GM19468 (cell line): ENCODE results near the gene PPP1R26.
"Not testable (repeated sequence)": the region's sequence is repeated elsewhere in the genome, so short reads cannot be mapped to it uniquely, and the experiment has no call there.

Experiments used
- ATAC-seq: cut with Tn5 transposase; IDR thresholded peaks from one replicate; pipeline ENCODE4 v1.9.1; 2021; ENCODE audit warnings: mild to moderate bottlenecking, moderate library complexity, moderate number of reproducible peaks; ENCODE audit not compliant: unreplicated experiment; ENCODE audit errors: extremely low read depth

PPP1R26 gene, protein sequence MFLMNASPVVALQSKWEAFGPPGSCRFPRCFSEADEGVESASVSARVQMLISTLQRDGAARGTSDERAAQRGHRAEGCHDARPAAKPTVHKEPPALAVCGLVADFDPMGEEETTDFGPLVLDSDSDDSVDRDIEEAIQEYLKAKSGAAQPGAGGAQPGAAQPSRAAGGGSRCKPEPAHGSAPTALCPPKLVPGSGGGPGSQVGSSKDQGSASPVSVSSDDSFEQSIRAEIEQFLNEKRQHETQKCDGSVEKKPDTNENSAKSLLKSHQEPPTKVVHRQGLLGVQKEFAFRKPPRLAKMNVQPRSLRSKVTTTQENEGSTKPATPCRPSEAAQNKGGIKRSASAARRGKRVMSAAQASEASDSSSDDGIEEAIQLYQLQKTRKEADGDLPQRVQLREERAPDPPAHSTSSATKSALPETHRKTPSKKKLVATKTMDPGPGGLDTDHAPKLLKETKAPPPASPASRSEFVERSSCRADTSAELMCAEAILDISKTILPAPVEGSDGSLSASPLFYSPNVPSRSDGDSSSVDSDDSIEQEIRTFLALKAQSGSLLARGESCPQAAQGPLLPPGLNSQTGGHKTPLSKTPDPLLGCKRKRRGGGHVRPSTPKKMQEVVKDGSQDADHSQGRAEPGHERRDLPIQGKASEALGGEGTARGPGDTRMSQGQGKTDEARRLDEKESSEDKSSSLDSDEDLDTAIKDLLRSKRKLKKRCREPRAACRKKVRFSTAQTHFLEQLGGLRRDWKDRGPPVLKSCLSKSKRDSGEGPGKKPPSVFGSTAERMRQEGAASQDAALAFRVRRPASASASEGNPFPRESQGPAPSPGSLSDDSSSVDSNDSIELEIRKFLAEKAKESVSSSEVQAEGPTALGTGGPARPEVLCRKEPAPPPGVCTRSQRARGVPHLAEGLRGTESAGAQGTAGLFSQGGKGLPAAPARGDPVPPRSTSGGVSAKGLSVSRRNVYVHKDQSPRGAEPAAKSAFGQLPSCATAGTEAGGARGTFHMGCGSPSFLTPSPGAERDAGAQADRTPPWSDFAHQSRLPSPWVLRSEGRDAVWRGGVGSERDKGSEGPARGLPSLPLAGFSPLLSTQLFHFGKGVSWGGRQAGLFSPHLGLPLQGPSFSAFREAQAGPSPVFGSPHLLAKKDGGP (N-terminal part only)

DNA sequence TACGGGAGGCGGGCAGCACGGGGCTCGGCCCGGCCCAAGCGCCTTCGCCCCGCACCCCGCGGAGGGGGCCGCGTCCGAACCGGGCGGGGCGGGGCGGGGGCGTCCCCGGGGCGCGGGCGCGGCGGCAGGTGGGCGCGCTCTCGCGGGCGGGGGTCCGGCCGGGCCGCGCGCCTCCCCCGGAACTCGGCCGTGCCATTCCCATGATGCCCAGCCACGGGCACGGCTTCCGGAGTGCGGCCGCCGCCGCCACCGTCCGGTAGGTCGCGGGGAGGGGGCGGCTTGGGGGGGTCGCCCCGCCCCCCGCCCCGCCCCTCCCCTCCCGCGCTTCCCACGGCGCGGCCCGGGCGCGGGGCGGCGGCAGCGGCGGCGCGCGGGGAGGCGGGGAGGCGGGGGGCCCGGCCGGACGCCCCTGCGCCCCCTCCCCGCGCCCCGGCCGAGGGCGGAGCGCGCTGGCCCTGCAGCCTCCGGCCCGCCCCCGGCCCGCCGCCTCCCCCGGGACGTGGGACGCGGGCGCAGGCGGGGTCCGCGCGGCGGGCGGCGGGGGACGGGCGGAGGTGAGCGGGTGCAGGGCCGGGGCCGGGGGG is at the start of gene PPP1R26:
PPP1R26 (plus strand) TSS at position 314 of the 584 bp plus-strand sequence. CDS start 4,729 bp downstream, outside the sequence.
- ATAC-seq: no peak

DNA sequence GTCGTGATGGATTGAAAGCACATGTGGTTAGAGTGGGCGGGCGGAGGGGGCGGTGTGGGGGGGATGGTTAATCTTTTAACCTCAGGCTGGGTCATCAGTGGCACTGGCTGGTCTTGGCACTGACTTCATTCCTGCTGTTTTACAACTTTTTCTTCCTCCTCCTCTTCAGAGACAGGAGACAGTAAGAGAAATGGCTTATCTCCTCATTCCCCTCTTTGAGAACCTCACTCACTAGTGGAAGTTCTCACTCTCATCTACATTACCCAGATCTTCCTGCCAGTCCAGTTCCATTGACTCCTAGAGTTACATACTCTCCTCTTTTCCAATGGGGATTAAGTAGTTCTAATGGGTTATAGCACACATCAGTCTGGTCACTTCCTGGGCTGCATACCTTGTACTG is 42.3 kb upstream of the PPP1R26 start:
- no peak for ATAC-seq

DNA sequence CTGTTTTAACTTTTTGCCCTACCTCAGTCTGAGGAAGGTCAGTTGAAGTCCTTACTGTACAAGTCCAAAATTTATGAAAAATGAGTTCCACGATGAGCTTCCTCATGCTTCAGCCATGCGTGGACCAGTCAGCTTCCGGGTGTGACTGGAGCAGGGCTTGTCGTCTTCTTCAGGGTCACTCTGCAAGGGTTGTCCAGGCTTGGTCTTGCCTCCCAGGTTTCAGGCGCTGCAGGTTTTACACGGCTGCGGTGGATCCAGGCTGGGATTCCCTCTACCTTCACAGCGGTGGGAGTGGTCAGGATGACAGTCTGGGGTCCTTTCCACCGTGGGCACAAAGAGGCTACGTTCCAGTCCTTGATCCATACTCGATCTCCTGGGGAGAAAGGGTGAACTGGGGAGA is 41.9 kb upstream of the PPP1R26 start:
- ATAC-seq: not testable (repeated sequence)

DNA sequence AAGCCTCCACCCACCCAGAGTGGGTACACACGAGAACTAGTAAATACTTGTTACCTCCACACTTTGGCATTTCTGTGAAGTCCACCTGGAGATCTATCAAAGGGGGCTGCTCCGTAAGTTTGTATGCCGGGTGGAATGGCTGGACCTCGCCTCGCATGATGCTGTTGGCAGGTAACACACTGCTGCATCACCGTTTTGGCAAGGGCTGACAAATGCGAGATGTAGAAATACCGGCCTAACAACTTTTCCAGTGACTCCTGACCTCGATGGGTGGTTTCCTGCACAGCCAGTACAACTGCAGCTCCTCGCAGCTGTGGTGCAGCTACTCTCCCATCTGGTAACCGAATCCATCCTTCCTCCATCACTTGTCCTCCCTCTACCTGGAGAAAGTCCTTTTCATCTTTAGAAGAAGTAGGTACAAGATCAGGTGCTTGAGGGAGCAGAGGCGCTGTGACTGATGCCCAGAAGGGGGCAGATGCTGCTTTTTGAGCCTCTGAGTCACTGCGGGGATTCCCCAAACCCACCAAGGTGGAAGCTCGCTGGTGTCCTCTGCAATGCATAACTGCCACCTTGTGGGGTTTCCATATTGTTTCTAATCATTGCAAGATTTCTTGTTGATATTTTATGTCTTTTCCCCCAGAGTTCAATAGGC is 40.9 kb upstream of the PPP1R26 start:
- ATAC-seq: not testable (repeated sequence)

DNA sequence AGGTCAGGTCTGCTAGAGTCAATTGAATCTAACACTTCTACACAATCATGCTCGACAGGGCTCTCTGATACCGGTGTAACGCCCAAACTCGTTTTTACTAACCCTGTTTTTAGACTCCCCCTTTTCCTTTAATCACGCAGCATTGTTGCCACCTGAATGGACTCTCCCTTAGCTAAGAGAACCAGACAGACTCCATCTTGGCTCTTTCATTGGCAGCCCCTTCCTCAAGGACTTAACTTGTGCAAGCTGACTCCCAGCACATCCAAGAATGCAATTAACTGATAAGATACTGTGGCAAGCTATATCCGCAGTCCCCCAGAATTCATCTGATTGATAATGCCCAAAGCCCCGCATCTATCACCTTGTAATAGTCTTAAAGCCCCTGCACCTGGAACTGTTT is 40.1 kb upstream of the PPP1R26 start:
- not testable (repeated sequence) for ATAC-seq

DNA sequence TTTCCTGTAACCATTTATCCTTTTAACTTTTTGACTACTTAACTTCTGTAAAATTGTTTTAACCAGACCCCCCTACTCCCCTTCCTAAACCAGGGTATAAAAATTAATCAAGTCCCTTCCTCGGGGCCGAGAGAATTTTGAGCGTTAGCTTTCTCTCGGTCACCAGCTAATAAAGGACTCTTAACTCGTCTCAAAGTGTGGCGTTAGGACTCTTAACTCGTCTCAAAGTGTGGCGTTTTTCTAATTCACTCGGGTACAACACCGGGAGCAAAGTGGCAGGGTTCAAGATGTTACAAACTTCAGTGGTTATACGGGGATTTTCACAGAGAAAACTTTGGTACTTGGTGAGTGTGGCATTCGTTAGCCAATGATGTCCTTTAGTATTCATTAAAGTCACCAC is 39.7 kb upstream of the PPP1R26 start:
- no peak for ATAC-seq

DNA sequence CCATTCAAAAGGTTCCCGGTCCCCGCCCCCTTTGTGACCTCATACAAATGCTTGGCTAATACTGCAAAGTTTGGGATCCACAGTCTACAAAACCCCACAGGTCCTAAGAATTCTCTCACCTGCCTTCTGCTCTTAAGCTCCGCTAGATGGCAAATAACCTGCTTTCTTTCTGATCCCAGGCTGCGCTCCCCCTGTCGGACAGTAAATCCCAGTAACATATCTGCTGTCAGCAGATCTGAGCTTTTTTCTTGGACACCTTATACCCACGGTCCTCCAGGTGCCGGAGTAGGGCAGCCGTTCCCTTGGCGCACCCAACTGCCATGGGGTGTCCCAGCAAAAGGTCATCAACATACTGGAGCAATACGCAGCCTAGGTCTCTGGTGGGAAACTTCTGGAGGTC is 39.0 kb upstream of the PPP1R26 start:
- no peak for ATAC-seq

DNA sequence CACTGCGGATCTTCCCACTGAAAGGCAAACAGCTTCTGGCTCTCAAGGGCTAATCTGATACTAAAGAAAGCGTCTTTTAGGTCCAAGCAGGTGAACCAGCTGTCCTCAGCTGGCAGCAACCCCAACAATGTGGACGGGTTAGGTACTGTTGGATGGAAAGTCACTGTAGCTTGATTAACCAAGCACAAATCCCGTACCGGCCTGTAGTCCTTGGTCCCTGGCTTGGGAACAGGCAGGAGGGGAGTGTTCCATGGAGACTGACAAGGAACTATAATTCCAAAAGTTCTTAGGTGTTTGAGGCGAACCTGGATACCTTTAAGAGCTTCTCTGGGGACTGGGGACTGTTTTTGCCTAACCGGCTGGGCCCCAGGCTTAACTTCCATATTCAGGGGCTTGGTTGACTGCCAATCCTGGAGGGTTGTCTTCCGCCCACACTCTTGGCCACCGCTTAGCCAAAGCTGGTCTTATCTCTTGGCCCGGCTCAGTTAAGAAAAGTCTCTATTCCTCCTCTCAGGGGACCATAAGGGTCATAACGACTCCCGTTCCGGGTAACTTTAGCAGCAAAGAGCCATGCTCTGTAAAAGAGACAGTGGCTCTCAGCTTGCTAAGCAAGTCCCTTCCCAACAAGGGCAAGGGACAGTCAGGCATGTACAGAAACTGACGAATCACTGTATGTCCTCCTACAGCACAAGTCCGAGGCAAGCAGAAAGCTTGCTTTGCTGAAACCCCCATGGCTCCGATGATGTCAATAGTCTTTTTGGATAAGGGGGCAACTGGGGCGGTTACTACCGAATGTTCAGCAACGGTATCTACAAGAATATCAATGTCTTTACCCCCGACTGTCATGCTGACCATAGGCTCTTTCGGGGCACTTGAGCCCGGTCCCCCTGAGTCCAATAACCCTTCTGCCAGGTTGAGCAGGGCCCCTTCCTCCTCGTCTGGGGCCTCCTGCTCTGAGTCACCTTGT is 38.2 kb upstream of the PPP1R26 start:
- not testable (repeated sequence) for ATAC-seq

DNA sequence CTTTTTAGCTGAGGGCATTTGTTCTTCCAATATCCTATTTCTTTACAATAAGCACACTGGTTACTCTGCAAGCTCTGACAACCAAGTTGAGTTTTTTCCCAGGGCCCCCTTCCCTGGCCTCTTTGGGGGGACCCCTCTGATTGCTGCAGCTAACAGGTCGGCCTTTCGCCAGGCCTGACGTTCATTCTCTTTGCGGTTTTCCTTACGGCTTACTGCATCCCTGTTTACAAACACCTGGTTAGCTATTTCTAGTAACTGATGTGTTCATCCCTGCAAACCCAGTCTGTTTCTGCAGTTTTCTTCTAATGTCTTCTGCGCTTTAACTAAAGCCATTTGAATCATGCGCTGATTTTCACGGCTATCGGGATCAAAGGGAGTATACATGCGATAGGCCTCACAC is 37.5 kb upstream of the PPP1R26 start:
- no peak for ATAC-seq

DNA sequence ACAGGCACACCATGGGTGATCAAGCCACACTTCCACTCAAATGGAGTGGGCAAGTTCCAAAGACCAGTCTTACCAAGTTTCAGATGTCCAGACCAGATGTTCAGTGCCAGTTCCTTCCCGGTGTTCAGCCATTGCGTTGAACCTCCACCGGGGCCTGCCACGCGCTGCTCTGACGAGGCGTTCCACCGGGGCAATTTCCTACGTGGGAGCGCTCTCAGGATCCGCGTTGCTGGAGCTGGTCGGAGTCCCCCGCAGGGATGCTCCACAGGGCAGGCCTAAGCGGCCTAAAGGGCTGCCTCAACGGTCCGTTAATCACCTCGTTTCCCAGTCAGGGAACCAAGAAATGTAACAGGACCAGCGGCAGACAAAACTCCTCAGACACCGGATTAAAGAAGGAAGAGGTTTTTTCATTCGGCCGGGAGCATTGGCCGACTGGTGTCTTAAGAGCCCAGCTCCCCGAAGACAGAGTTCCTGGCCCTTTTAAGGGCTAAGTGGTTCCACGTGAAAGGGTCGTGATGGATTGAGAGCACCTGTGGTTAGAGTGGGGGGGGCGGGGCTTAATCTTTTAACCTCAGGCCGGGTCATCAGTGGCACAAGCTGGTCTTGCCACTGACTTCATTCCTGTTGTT is 35.7 kb upstream of the PPP1R26 start:
- ATAC-seq: no peak

DNA sequence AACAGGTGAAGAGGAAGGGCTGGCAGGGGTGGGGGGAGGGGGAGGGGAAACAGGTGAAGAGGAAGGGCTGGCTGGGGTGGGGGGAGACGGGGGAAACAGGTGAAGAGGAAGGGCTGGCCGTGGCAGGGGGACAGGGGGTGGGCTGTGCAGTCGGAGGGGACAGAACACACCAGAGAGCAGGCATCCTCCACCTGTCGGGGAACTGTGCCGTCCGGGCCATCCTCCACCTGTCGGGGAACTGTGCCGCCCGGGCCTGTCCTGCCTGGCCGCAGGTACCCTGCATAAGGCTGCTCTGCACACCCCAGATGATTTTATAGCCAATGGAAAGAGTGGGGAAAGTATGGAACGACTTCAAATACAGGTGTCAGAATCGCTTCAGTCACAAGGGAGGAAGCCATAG is 32.5 kb upstream of the PPP1R26 start:
- ATAC-seq: no peak

DNA sequence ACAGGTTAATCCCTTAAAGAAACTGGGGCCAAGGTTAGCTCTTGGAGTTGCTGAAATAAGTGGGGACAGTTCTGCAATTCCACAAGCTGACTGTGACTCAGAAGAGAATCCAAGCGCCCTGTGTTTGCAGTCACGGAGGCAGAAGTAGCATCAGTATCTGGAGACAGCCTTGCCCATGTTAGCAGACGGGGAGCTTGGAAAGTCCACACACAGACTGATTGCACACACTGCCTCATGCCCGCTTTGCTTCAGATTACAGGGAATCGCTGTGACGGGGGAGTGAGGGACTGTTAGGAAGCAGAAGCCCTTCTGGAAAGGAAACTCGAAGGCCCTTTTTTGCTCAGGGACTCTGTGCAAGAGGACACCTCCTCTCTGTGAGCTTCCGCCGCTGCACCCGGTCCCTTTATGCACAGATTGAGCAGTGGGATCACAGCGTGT is 30.9 kb upstream of the PPP1R26 start:
- no peak for ATAC-seq

DNA sequence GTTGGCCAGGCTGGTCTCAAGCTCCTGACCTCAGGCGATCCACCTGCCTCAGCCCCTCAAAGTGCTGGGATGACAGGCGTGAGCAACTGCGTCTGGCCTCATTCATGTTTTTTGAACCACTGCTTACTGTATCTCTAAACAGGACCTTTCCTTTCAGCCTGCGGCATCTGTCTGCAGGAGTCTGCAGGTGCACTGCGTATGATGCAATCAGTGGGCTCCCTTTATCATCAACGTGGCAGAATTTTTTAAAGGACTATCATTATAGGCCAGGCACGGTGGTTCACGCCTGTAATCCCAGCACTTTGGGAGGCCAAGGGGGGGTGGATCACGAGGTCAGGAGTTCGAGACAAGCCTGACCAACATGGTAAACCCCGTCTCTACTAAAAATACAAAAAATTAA is 30.1 kb upstream of the PPP1R26 start:
- not testable (repeated sequence) for ATAC-seq

DNA sequence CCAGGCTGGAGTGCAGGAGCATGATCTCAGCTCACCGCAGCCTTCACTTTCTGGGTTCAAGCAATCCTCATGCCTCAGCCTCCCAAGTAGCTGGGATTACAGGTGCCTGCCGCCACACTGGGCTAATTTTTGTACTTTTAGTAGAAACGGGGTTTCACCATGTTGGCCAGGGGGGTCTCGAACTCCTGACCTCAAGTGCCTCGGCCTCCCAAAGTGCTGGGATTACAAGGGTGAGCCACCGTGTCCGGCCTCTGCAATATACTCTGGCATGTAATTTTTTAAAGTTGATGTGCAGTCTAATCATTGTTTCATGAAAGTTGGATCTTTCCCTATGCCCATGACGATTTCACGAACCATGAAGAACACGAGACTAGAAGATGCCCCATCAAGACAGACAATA is 28.6 kb upstream of the PPP1R26 start:
- no peak for ATAC-seq

DNA sequence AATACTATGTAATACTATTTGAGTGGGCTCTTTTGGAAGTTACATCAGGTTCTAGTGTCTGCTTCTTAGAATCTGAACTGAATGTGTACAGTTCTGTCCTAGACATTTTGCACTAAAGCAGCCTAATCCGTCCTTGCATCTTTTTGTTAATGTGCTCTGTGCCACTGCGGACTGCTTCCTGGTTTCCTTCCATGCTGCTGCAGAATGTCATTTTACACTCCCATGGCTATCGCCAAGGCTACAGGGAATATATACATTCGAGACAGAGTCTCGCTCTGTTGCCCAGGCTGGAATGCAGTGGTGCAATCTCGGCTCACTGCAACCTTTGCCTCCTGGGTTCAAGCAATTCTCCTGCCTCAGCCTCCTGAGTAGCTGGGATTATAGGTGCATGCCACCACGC is 27.7 kb upstream of the PPP1R26 start:
- ATAC-seq: not testable (repeated sequence)

DNA sequence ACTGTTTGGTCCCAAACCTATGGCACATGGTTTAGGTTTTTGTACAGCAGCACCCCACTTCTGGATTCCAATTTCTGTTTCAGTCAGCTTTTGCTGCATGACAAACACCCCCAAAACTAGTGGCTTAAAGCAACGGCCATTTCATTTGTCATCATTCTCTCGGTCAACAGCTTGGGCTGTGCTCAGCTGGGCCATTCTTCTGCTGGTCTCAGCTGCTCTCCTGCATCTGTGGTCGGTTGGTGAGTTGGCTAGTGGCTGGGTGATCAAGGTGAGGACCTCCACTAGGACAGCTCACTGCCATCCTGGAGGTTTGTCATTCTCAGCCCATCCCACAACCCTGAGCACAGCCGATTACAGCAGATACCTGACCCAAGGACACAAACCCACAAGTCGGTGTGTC is 24.8 kb upstream of the PPP1R26 start:
- no peak for ATAC-seq

DNA sequence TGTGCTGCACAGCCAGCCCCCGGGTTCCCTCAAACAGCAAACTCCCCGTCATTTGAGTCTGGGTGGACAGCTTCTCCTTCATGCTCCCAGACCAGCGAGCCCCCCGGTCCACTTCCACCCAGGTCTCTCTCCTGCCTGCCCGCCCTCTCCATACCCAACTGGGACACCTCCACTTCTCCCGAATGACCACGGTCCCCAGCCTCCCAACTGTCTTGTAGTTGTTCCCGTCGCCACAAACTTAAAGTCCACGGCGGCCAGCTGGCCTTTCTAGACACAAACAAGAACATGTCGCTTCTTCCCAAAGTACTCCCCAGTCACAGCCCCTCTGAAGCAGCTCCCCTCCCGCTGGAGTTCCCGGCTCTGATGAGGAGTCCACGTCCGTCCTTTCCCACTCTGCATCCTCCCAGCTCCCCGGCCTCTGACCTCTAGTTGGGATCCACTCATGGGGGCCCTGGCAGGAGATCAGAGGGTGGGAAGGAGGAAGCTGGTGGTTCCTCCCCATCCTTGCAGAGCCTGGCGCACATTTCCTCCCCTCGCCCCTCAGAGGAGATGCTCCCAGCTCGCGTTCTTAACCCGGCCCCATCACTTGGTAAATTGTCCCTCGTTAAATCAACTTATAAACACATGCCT is 24.1 kb upstream of the PPP1R26 start:
- no peak for ATAC-seq
